Endodermal cell (in vitro differentiated cells): ENCODE data around the gene PGC. TPM values are rescaled to one million over a fixed set of nuclear protein-coding genes. Genes with fewer than 3 reads are reported as not detected.

Source experiments
- DNase-seq: peaks from one replicate; pipeline ENCODE4 v3.0.0-alpha.2; 2017
- H3K27ac ChIP-seq: 2 replicates; pipeline ENCODE4 v1.5.1; 2013; ENCODE audit warnings: mild to moderate bottlenecking, low read depth, low read length, moderate library complexity
- H3K27me3 ChIP-seq: 2 replicates; pipeline ENCODE4 v1.6.1; 2013; ENCODE audit warnings: mild to moderate bottlenecking, low read length, moderate library complexity; ENCODE audit not compliant: insufficient read depth, control insufficient read depth, poor library complexity, severe bottlenecking
- H3K36me3 ChIP-seq: 2 replicates; pipeline ENCODE4 v1.7.0; 2013; ENCODE audit warnings: mild to moderate bottlenecking, low read length, moderate library complexity; ENCODE audit not compliant: control insufficient read depth, insufficient read depth
- H3K4me1 ChIP-seq: one replicate; pipeline ENCODE4 v1.7.0; 2013; ENCODE audit warnings: low read length; ENCODE audit not compliant: control insufficient read depth, insufficient read depth
- H3K4me3 ChIP-seq: 2 replicates; pipeline ENCODE4 v1.5.1; 2013; ENCODE audit warnings: mild to moderate bottlenecking, low read length, moderate library complexity
- H3K9ac ChIP-seq: 2 replicates; pipeline ENCODE4 v1.6.1; 2013; ENCODE audit warnings: mild to moderate bottlenecking, low read length, moderate library complexity; ENCODE audit not compliant: poor library complexity, severe bottlenecking; ENCODE audit errors: extremely low read depth
- H3K9me3 ChIP-seq: 2 replicates; pipeline ENCODE4 v1.6.1; 2013; ENCODE audit warnings: mild to moderate bottlenecking, low read length, moderate library complexity; ENCODE audit not compliant: control insufficient read depth
- H3K27ac Mint-ChIP-seq: 2 replicates; pipeline ENCODE4 v1.8.0; 2020; ENCODE audit warnings: mixed read lengths
- H3K27me3 Mint-ChIP-seq: 2 replicates; pipeline ENCODE4 v1.8.0; 2021; ENCODE audit warnings: mild to moderate bottlenecking, mixed read lengths; ENCODE audit not compliant: insufficient read depth
- H3K36me3 Mint-ChIP-seq: 2 replicates; pipeline ENCODE4 v1.8.0; 2020; ENCODE audit warnings: low read depth, mixed read lengths
- H3K4me1 Mint-ChIP-seq: 2 replicates; pipeline ENCODE4 v1.8.0; 2020; ENCODE audit warnings: mixed read lengths
- H3K4me3 Mint-ChIP-seq: 2 replicates; pipeline ENCODE4 v1.8.0; 2020; ENCODE audit warnings: mild to moderate bottlenecking, moderate library complexity, mixed read lengths
- H3K9me3 Mint-ChIP-seq: 2 replicates; pipeline ENCODE4 v1.8.0; 2020; ENCODE audit warnings: mild to moderate bottlenecking, mixed read lengths
- CTCF ChIP-seq: fragments of 200-600 bp; sonication (generic); conservative IDR thresholded peaks from 2 replicates; pipeline ENCODE4 v1.5.0; 2021; ENCODE audit warnings: antibody characterized with exemption, mild to moderate bottlenecking
- WGBS, 2 experiments: methylation state at CpG; one replicate each; pipeline versions ENCODE4 v1.1.5 to v1.1.7; 2013; ENCODE audit warnings: missing lambda C conversion rate in 2 of 2, mixed read lengths in 1 of 2; ENCODE audit not compliant: insufficient coverage in 1 of 2, insufficient read length in 1 of 2; 5-methylcytosine and 5-hydroxymethylcytosine counted together
- total RNA-seq, 2 donors: library from RNA; stranded (reverse); fragmentation: NEBNext Ultra II Directional in 1 of 2; extraction: Animal tissue kit (Norgen Biotek cat#: 25700) in 1 of 2; gene quantifications; 2 replicates in 1 of 2; 3 replicates in 1 of 2; pipeline ENCODE4 v1.2.1, GENCODE V29; 2021

The PGC gene
- total RNA-seq, 2 donors from 2014 or later = not detected

DNA sequence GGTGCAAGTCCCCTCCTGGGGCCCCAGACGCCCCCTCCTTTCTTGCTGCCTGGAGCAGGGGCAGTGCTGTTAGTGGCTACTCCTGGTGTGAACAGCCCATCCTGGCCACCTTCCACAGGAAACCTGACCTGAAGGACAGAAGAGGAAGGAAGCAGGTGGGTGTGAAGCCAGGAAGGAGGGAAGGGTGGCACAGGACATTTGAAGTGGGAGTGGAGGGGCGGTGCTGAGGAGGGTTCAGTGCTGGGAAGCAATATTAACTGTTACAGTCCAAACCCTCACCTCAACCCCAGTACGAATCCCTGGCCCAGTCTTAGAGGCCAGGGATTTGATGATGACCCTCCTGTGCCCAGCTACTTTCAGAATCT lies 34.2 kb upstream of the PGC start:
- no peak for TF ChIP-seq CTCF
- H3K4me3 ChIP-seq = peak overlapping the region; percentile 79
- no peak overlapping the region for H3K9ac ChIP-seq
- peak overlapping the region; percentile 77 for H3K4me3 Mint-ChIP-seq
- H3K4me1 ChIP-seq = no peaks in the 10 kb centered on the region
- H3K27me3 ChIP-seq = peaks cover 50% of the 10 kb centered on the region
- H3K36me3 ChIP-seq = peaks cover 6% of the 10 kb centered on the region
- peaks cover 4% of the 10 kb centered on the region for H3K36me3 Mint-ChIP-seq
- no peak overlapping the region for H3K27ac Mint-ChIP-seq
- H3K4me1 Mint-ChIP-seq = peaks cover 17% of the 10 kb centered on the region
- WGBS, 2 experiments = 67 to 73% methylated on average over 1 to 3 of the region's 3 CpGs
- no peaks in the 10 kb centered on the region for H3K9me3 ChIP-seq
- H3K9me3 Mint-ChIP-seq = no peaks in the 10 kb centered on the region
- H3K27me3 Mint-ChIP-seq = peaks cover 64% of the 10 kb centered on the region
- no peak for DNase-seq
- H3K27ac ChIP-seq = no peak overlapping the region

- peaks cover 49% of the 10 kb centered on the region for H3K27me3 ChIP-seq
- 1% methylated on average over 36 of the region's 36 CpGs; no CpG with 5 or more reads in 1 of the 2 experiments for WGBS, 2 experiments
- peak within 1 kb of the TSS; percentile 15 for H3K9ac ChIP-seq
- H3K27ac ChIP-seq = no peak within 1 kb of the TSS
- H3K27me3 Mint-ChIP-seq = peaks cover 58% of the 10 kb centered on the region
- peak within 1 kb of the TSS; percentile 77 for H3K4me3 Mint-ChIP-seq
- H3K4me1 ChIP-seq = no peaks in the 10 kb centered on the region
- H3K27ac Mint-ChIP-seq = peak within 1 kb of the TSS; percentile 72
- no peak for TF ChIP-seq CTCF
- H3K36me3 Mint-ChIP-seq = peaks cover 5% of the 10 kb centered on the region
- H3K4me3 ChIP-seq = peak within 1 kb of the TSS; percentile 86
- no peaks in the 10 kb centered on the region for H3K9me3 ChIP-seq
- peak; percentile 78 for DNase-seq
- peaks cover 14% of the 10 kb centered on the region for H3K4me1 Mint-ChIP-seq
- no peaks in the 10 kb centered on the region for H3K9me3 Mint-ChIP-seq
- H3K36me3 ChIP-seq = peaks cover 7% of the 10 kb centered on the region
These were observed 33.6 kb upstream of the PGC start, which contains the start of gene PRICKLE4 for GRCh38 chr6:41780551-41781365. TSS of gene PRICKLE4 (plus strand) at chr6:41780782. CDS start at chr6:41783474, 2,692 bp downstream.

GRCh38 chr6:41779788-41780550 lies 32.8 kb upstream of the PGC start, which contains the start of gene FRS3:
TSS of gene FRS3 (minus strand) at chr6:41779900. CDS start at chr6:41776987, 2,913 bp downstream.
- H3K27me3 ChIP-seq = peaks cover 41% of the 10 kb centered on the region
- peak; percentile 99 for DNase-seq
- WGBS, 2 experiments = 0% methylated on average over 22 to 73 of the region's 73 CpGs
- H3K9me3 Mint-ChIP-seq = no peaks in the 10 kb centered on the region
- H3K9ac ChIP-seq = peak within 1 kb of the TSS; percentile 38
- TF ChIP-seq CTCF = peak; percentile 93
- H3K4me3 Mint-ChIP-seq = peak within 1 kb of the TSS; percentile 77
- H3K27ac Mint-ChIP-seq = peak within 1 kb of the TSS; percentile 77
- no peaks in the 10 kb centered on the region for H3K4me1 ChIP-seq
- peaks cover 14% of the 10 kb centered on the region for H3K4me1 Mint-ChIP-seq
- peaks cover 14% of the 10 kb centered on the region for H3K36me3 ChIP-seq
- no peaks in the 10 kb centered on the region for H3K9me3 ChIP-seq
- peaks cover 12% of the 10 kb centered on the region for H3K36me3 Mint-ChIP-seq
- H3K27ac ChIP-seq = no peak within 1 kb of the TSS
- H3K27me3 Mint-ChIP-seq = peaks cover 50% of the 10 kb centered on the region
- H3K4me3 ChIP-seq = peak within 1 kb of the TSS; percentile 94
